Gastroesophageal sphincter (tissue), 3 donors: ENCODE results near the gene RTP1.

ENCODE experiments used
- EP300 ChIP-seq: sonication (generic); formaldehyde crosslinking; IDR thresholded peaks from one replicate; pipeline ENCODE4 v1.6.1; 2017; ENCODE audit warnings: antibody characterized with exemption, mild to moderate bottlenecking
- POLR2A ChIP-seq, 2 donors: fragments of 450-650 bp; IDR thresholded peaks; one replicate each; pipeline ENCODE4 v1.6.1; 2017; ENCODE audit warnings: antibody characterized with exemption in 2 of 2, mild to moderate bottlenecking in 2 of 2, moderate library complexity in 1 of 2
- POLR2AphosphoS5 ChIP-seq: sonication (generic); formaldehyde crosslinking; IDR thresholded peaks from one replicate; pipeline ENCODE4 v1.6.1; 2017; ENCODE audit warnings: antibody characterized with exemption
- TF ChIP-seq, protein P1 (sequence below), 4 experiments: fragments of 200-600 bp in 2 of 4; fragments of 450-650 bp in 2 of 4; sonication (generic) in 1 of 4; IDR thresholded peaks; one replicate each; pipeline ENCODE4 v1.5.1; 2017 to 2019; ENCODE audit warnings: antibody characterized with exemption in 4 of 4, mild to moderate bottlenecking in 2 of 4, moderate library complexity in 2 of 4

DNA sequence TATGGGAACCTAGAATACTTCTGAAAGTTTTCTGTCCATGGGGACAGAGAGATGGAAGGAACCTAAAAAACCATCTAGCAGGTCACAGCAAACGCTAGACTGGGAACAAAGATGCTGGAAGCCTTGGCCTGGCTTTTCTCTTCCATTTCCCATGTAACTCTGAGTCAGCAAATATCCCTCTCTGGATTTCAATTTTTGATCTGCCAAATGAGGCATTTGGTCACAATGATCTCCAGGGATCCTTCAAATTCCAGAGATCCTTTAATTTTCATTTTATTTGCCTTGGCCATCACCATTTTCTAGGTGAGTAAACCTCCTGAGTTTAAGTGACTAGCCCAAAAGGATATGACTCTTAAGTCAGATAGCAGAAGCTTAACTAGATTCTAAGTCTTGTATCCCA is 39.7 kb downstream of the RTP1 start:
- TF ChIP-seq, protein P1, sequence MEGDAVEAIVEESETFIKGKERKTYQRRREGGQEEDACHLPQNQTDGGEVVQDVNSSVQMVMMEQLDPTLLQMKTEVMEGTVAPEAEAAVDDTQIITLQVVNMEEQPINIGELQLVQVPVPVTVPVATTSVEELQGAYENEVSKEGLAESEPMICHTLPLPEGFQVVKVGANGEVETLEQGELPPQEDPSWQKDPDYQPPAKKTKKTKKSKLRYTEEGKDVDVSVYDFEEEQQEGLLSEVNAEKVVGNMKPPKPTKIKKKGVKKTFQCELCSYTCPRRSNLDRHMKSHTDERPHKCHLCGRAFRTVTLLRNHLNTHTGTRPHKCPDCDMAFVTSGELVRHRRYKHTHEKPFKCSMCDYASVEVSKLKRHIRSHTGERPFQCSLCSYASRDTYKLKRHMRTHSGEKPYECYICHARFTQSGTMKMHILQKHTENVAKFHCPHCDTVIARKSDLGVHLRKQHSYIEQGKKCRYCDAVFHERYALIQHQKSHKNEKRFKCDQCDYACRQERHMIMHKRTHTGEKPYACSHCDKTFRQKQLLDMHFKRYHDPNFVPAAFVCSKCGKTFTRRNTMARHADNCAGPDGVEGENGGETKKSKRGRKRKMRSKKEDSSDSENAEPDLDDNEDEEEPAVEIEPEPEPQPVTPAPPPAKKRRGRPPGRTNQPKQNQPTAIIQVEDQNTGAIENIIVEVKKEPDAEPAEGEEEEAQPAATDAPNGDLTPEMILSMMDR (IDR thresholded peaks at IDR 0.05): no peak
- TF ChIP-seq POLR2AphosphoS5 (no peak), POLR2A (IDR thresholded peaks at IDR 0.05) (no peak), EP300 (no peak)
